Neutrophil (primary cell): ENCODE data around the gene MEGF9.
"Not testable (repeated sequence)": the region's sequence is repeated elsewhere in the genome, so short reads cannot be mapped to it uniquely, and the experiment has no call there.

Experiments
- H3K27ac ChIP-seq: fragments of 200-600 bp; sonication (generic); 2 replicates; pipeline ENCODE4 v1.5.1; 2016; ENCODE audit warnings: mild to moderate bottlenecking, moderate library complexity
- H3K27me3 ChIP-seq: fragments of 200-600 bp; sonication (generic); 2 replicates; pipeline ENCODE4 v1.6.0; 2016; ENCODE audit warnings: mild to moderate bottlenecking
- H3K36me3 ChIP-seq: fragments of 200-600 bp; sonication (generic); 2 replicates; pipeline ENCODE4 v1.5.1; 2017
- H3K4me1 ChIP-seq, 2 experiments: fragments of 200-600 bp in 1 of 2; sonication (generic) in 1 of 2; 1 replicate in 1 of 2; 2 replicates in 1 of 2; pipeline versions ENCODE4 v1.5.1 to v1.6.1; 2013 to 2016; ENCODE audit warnings: low read depth in 1 of 2, low read length in 1 of 2, mild to moderate bottlenecking in 1 of 2, moderate library complexity in 1 of 2; ENCODE audit not compliant: control insufficient read depth in 1 of 2, insufficient read depth in 1 of 2
- H3K4me3 ChIP-seq, 2 experiments: fragments of 200-600 bp in 1 of 2; sonication (generic) in 1 of 2; 1 replicate in 1 of 2; 2 replicates in 1 of 2; pipeline ENCODE4 v1.5.1; 2013 to 2016; ENCODE audit warnings: low read depth in 1 of 2, low read length in 1 of 2, mild to moderate bottlenecking in 1 of 2, moderate library complexity in 1 of 2
- H3K9me3 ChIP-seq: fragments of 200-600 bp; sonication (generic); 2 replicates; pipeline ENCODE4 v1.5.1; 2016
- CTCF ChIP-seq: fragments of 200-600 bp; sonication (generic); IDR thresholded peaks from 2 replicates; pipeline ENCODE4 v1.5.1; 2016; ENCODE audit warnings: antibody characterized with exemption

Gene MEGF9

GRCh38 chr9:120558454-120558853, 155.8 kb downstream of the MEGF9 start:
- TF ChIP-seq CTCF, result no peak
- peaks cover 12% of the 10 kb centered on the region for H3K36me3 ChIP-seq
- no peak overlapping the region for H3K4me3 ChIP-seq
- no peaks in the 10 kb centered on the region for H3K27me3 ChIP-seq
- peaks cover 8 to 11% of the 10 kb centered on the region in 2 experiments for H3K4me1 ChIP-seq
- no peak overlapping the region for H3K27ac ChIP-seq
- H3K9me3 ChIP-seq, result no peaks in the 10 kb centered on the region

GRCh38 chr9:120557205-120557604, 157.1 kb downstream of the MEGF9 start:
- Histone ChIP-seq H3K4me1 (peaks cover 8 to 11% of the 10 kb centered on the region in 2 experiments), H3K27me3 (no peaks in the 10 kb centered on the region), H3K36me3 (peaks cover 6% of the 10 kb centered on the region), H3K9me3 (no peaks in the 10 kb centered on the region), H3K4me3 (no peak overlapping the region), H3K27ac (no peak overlapping the region)
- no peak for TF ChIP-seq CTCF

- Histone ChIP-seq H3K4me3 (no peak overlapping the region), H3K4me1 (peaks cover 8 to 11% of the 10 kb centered on the region in 2 experiments), H3K36me3 (peaks cover 6% of the 10 kb centered on the region), H3K9me3 (no peaks in the 10 kb centered on the region), H3K27ac (no peak overlapping the region), H3K27me3 (no peaks in the 10 kb centered on the region)
- no peak for TF ChIP-seq CTCF
These were observed 157.5 kb downstream of the MEGF9 start for GRCh38 chr9:120556775-120557174.

- H3K27ac ChIP-seq, result no peak overlapping the region
- H3K27me3 ChIP-seq, result no peaks in the 10 kb centered on the region
- no peak overlapping the region for H3K4me3 ChIP-seq
- H3K9me3 ChIP-seq, result no peaks in the 10 kb centered on the region
- TF ChIP-seq CTCF, result no peak
- H3K36me3 ChIP-seq, result peaks cover 6% of the 10 kb centered on the region
- peaks cover 8 to 11% of the 10 kb centered on the region in 2 experiments for H3K4me1 ChIP-seq
These were observed 158.4 kb downstream of the MEGF9 start for GRCh38 chr9:120555839-120556238.

GRCh38 chr9:120552210-120552704, 162.0 kb downstream of the MEGF9 start:
- Histone ChIP-seq H3K36me3 (peaks cover 35% of the 10 kb centered on the region), H3K4me1 (peaks cover 8 to 11% of the 10 kb centered on the region in 2 experiments)
- not testable (repeated sequence) for H3K27ac ChIP-seq, H3K27me3 ChIP-seq, H3K4me3 ChIP-seq, H3K9me3 ChIP-seq
